Measurements from ENCODE around the gene RNU6-1.

Gene RNU6-1

DNA sequence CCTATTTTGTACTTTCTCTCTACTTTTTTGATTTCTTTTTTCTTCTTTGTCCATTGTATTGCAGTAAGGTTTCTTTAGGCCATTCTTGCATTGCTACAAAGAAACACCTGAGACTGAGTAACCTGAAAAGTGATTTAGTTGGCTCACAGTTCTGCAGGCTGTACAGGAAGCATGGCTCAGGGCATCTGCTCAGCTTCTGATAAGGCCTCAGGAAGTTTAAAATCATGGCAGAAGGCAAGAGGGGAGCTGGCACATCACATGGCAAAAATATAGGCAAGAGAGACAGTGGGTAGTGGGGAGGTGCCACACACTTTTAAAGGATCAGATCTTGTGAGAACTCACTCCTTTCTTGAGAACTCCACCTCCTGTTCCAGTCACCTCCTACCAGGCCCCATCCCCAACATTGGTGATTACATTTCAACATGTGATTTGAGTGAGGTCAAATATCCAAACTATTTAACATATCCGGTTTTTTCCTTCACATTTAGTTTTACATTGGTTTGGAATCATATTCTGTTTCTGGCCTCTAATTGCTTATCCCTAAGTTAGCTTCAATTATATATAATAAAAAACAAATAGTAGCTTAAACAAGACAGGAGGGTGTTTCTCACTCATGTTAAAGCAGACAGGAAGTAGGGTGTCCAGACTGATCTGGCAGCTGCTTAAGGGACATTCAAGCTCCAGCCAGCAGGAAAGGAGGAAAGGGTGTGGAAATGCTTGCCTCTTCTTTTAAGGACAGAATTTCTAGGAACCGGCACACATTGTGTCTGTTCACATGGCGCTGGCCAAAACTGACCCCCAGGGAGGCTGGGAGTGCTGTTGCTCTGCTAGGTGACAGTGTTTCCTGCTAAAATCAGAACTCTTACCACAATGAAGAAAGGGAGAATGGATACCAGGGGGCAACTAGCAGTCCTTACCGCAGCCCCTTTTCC lies 43.4 kb downstream of the RNU6-1 start:
- DNase-seq: no peak

DNA sequence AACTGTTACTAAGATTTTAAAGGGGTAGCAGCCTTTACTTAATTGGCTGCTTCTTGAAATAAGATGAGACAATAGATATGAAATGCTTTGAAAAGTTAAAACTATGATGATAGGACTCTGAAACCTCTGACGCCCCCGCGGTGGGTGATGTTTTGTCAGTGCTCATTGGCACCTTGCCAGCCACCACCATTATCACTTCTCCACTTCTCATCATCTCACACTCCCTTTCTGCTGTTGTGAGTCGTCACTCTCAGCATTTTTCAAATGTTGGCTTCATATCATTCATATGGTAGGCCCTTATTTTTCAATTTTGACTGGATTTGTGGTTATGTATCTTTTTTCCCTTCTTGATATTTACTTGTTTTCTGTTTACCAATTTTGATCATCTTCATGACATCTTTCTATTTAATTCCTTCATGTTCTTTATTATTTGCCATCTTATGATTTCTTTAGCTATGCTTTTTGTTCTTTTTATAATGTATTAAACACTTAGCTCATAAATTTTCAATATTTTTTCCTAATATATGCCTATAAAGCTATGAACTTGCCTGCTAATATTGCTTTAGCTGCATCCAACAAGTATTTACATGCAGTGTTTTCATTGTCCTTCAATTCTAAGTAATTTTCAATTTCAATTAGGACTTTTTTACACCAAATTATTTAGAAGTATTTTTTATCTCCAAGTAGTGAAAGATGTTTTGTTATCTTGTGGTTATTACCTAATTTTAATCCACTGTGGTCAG lies 44.8 kb downstream of the RNU6-1 start:
- DNase-seq: no peak

DNA sequence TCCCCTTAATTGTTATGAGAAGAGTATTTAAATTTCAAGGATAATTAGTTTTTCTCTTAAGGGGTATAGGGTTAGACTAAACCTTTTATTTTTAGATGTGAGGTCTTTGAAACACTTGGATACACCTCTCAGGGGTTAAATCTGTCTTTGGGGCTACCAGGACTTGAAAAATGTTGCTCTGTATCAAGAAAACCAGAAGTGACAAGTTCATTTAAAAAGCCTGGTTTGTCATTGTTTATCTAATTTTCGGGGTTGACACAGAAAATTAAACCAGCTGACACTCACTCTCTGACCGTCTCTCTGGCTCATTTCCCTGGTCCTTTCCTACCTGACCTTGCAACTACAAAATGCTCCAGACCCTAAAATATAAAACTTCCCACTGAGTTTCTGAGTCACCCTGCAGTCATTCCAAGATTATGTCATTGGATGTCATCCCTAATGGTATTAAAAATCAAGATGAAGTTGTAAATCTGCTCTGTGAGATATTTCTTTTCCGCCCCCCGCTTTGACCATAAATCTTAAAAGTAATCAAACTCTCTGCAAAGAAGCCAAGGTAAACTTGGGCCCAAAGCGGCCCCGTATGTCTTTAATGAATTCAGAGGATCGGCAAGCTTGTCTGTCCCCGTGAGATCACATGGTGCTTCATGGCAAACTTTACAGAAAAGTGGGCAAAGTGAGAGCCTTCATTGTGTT lies 47.4 kb downstream of the RNU6-1 start:
- no peak for DNase-seq

DNA sequence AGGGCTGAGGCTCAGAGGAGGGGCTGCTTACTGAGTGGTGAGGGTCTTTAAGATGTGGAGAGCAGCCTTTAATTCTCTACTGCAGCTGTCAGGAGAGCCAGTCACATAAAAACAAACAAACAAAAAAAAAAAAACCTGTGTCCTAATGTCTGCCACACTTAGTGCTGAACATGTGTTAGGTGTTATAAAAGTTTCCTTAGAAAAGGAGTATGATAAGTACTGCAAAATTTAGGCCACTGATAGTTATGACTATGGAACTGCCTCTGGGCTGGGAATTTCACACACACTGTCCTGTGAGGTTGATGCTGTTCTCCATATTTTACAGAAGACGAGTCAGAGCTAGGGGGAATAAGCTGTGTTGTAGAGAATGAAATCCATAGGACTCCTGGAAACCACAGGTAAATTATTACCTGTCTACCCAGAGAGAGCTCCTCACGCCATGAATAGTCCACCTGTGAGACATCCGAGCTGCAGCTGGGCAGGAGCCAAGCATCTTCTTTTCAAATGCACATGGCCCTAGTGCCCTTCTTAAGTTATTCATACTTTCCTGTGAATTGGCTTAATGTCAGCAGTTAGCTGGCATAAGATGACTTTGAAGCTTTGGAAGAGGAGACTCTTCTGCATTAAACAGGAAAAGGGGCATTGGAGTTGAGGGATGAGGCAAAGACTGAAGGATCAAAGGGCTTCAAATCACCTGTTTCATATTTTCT lies 49.1 kb downstream of the RNU6-1 start:
- no peak for DNase-seq
